ENCODE measurements around the gene RASSF10. TPM values are rescaled to one million over a fixed set of nuclear protein-coding genes. Genes with fewer than 3 reads are reported as not detected.

Gene RASSF10
- total and polyA plus RNA-seq, 2 experiments from 2014 or later, result 8.2 TPM; not detected in 1

DNA sequence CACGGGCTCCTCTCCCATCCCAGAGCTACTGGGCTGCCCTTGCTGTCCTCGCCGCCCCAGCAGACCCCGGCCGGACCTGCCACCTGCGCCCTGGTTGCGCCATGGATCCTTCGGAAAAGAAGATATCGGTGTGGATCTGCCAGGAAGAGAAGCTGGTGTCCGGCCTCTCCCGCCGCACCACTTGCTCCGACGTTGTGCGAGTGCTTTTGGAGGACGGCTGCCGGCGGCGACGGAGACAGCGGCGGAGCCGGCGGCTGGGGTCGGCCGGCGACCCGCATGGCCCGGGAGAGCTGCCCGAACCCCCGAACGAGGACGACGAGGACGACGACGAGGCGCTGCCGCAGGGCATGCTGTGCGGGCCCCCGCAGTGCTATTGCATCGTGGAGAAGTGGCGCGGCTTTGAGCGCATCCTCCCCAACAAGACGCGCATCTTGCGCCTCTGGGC lies 382 bp downstream of the RASSF10 start:
- no peaks in the 10 kb centered on the region for H3K36me3 ChIP-seq
- TF ChIP-seq, protein P1, sequence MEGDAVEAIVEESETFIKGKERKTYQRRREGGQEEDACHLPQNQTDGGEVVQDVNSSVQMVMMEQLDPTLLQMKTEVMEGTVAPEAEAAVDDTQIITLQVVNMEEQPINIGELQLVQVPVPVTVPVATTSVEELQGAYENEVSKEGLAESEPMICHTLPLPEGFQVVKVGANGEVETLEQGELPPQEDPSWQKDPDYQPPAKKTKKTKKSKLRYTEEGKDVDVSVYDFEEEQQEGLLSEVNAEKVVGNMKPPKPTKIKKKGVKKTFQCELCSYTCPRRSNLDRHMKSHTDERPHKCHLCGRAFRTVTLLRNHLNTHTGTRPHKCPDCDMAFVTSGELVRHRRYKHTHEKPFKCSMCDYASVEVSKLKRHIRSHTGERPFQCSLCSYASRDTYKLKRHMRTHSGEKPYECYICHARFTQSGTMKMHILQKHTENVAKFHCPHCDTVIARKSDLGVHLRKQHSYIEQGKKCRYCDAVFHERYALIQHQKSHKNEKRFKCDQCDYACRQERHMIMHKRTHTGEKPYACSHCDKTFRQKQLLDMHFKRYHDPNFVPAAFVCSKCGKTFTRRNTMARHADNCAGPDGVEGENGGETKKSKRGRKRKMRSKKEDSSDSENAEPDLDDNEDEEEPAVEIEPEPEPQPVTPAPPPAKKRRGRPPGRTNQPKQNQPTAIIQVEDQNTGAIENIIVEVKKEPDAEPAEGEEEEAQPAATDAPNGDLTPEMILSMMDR (IDR thresholded peaks at IDR 0.05; ENCODE audit: low read depth, low read length), result no peak
- peaks cover 38% of the 10 kb centered on the region for H3K27me3 ChIP-seq
- peaks cover 29% of the 10 kb centered on the region for H3K4me1 ChIP-seq (ENCODE audit: low read depth)
- H3K4me3 ChIP-seq, result peak overlapping the region; percentile 25
- H3K9me3 ChIP-seq (ENCODE audit: low read depth), result no peaks in the 10 kb centered on the region
- no peak for DNase-seq (ENCODE audit: low read depth in 1 of 2, low spot score in 1 of 2)
- H3K27ac ChIP-seq, result no peak overlapping the region

DNA sequence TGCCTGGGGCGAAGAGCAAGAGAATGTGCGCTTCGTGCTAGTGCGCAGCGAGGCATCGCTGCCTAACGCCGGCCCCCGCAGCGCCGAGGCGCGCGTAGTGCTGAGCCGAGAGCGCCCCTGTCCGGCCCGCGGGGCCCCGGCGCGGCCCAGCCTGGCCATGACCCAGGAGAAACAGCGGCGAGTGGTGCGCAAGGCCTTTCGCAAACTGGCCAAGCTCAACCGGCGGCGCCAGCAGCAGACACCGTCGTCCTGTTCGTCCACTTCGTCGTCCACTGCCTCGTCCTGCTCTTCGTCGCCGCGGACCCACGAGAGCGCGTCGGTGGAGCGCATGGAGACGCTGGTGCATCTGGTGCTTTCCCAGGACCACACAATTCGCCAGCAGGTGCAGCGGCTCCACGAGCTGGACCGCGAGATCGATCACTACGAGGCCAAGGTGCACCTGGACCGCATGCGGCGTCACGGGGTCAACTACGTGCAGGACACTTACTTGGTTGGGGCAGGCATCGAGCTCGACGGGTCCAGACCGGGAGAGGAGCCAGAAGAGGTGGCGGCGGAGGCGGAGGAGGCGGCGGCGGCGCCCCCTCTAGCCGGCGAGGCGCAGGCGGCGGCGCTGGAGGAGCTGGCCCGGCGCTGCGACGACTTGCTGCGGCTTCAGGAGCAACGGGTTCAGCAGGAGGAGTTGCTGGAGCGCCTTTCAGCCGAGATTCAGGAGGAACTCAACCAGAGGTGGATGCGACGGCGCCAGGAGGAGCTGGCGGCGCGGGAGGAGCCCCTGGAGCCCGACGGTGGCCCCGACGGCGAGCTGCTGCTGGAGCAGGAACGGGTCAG lies 1.0 kb downstream of the RASSF10 start:
- no peaks in the 10 kb centered on the region for H3K36me3 ChIP-seq
- H3K4me1 ChIP-seq (ENCODE audit: low read depth), result peaks cover 36% of the 10 kb centered on the region
- no peak overlapping the region for H3K27ac ChIP-seq
- no peaks in the 10 kb centered on the region for H3K9me3 ChIP-seq (ENCODE audit: low read depth)
- peak overlapping the region; percentile 25 for H3K4me3 ChIP-seq
- TF ChIP-seq, protein P1 (IDR thresholded peaks at IDR 0.05; ENCODE audit: low read depth, low read length), result peak; percentile 3
- peak; percentile 43 to 56 for DNase-seq (ENCODE audit: low read depth in 1 of 2, low spot score in 1 of 2)
- H3K27me3 ChIP-seq, result peaks cover 32% of the 10 kb centered on the region

GRCh38 chr11:13010749-13011465 lies 1.8 kb downstream of the RASSF10 start:
- TF ChIP-seq, protein P1 (IDR thresholded peaks at IDR 0.05; ENCODE audit: low read depth, low read length), result no peak
- H3K27me3 ChIP-seq, result peaks cover 26% of the 10 kb centered on the region
- peaks cover 38% of the 10 kb centered on the region for H3K4me1 ChIP-seq (ENCODE audit: low read depth)
- peak; percentile 6 to 51 for DNase-seq (ENCODE audit: low read depth in 1 of 2, low spot score in 1 of 2)
- peak overlapping the region; percentile 25 for H3K4me3 ChIP-seq
- H3K27ac ChIP-seq, result no peak overlapping the region
- H3K36me3 ChIP-seq, result no peaks in the 10 kb centered on the region
- no peaks in the 10 kb centered on the region for H3K9me3 ChIP-seq (ENCODE audit: low read depth)

- Histone ChIP-seq H3K4me1 (ENCODE audit: low read depth) (peaks cover 38% of the 10 kb centered on the region), H3K27ac (no peak overlapping the region), H3K36me3 (no peaks in the 10 kb centered on the region), H3K27me3 (peaks cover 26% of the 10 kb centered on the region), H3K4me3 (peak overlapping the region; percentile 25), H3K9me3 (ENCODE audit: low read depth) (no peaks in the 10 kb centered on the region)
- no peak for DNase-seq (ENCODE audit: low read depth in 1 of 2, low spot score in 1 of 2)
- TF ChIP-seq, protein P1 (IDR thresholded peaks at IDR 0.05; ENCODE audit: low read depth, low read length), result no peak
Measured at GRCh38 chr11:13011466-13012055, 2.4 kb downstream of the RASSF10 start.

GRCh38 chr11:13012056-13012661 lies 3.0 kb downstream of the RASSF10 start:
- peaks cover 42% of the 10 kb centered on the region for H3K4me1 ChIP-seq (ENCODE audit: low read depth)
- peak; percentile 27 to 91 for DNase-seq (ENCODE audit: low read depth in 1 of 2, low spot score in 1 of 2)

More at GRCh38 chr11:13012056-13012661, 3.0 kb downstream of the RASSF10 start:
- TF ChIP-seq, protein P1 (IDR thresholded peaks at IDR 0.05; ENCODE audit: low read depth, low read length), result no peak
- no peak overlapping the region for H3K27ac ChIP-seq
- H3K36me3 ChIP-seq, result no peaks in the 10 kb centered on the region
- peak overlapping the region; percentile 25 for H3K4me3 ChIP-seq
- no peaks in the 10 kb centered on the region for H3K9me3 ChIP-seq (ENCODE audit: low read depth)
- peaks cover 26% of the 10 kb centered on the region for H3K27me3 ChIP-seq

All from cardiac muscle cell (in vitro differentiated cells and primary cell).